ENCODE data around the gene RENBP.

GRCh38 chrX:153988493-153988892 lies 44.0 kb upstream of the RENBP start:
- TF ChIP-seq CTCF (conservative IDR thresholded peaks at IDR 0.05; ENCODE audit: low read length) (no peak), EZH2phosphoT487 (IDR thresholded peaks at IDR 0.05; ENCODE audit: borderline replicate concordance) (no peak)
